Measurements from ENCODE around the gene SMOC1.

DNA sequence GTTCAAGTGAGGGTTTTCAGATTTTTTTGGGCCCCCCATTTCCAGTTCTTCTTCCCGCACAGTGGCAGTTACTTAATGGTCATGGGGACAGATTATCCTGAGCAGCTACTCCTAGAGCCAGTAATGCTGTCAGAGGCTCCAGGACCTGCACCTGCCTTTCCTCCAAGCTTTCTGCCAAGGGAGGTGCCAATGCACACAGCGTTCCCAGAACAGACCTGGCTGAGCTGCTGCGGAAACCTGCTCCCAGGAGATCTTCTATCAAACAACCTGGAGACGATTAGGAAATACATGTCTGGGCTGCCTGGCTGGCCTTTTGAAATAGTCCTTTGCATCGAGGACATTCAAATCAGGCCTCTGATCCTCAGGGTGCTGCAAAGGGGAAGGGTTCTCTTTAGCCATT is 188.6 kb downstream of the SMOC1 start:
- TF ChIP-seq EZH2 (IDR thresholded peaks at IDR 0.05; ENCODE audit: borderline replicate concordance, low read length): no peak
- TF ChIP-seq, protein P1, sequence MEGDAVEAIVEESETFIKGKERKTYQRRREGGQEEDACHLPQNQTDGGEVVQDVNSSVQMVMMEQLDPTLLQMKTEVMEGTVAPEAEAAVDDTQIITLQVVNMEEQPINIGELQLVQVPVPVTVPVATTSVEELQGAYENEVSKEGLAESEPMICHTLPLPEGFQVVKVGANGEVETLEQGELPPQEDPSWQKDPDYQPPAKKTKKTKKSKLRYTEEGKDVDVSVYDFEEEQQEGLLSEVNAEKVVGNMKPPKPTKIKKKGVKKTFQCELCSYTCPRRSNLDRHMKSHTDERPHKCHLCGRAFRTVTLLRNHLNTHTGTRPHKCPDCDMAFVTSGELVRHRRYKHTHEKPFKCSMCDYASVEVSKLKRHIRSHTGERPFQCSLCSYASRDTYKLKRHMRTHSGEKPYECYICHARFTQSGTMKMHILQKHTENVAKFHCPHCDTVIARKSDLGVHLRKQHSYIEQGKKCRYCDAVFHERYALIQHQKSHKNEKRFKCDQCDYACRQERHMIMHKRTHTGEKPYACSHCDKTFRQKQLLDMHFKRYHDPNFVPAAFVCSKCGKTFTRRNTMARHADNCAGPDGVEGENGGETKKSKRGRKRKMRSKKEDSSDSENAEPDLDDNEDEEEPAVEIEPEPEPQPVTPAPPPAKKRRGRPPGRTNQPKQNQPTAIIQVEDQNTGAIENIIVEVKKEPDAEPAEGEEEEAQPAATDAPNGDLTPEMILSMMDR (IDR thresholded peaks at IDR 0.05; ENCODE audit: low read length): no peak
